GM19463 (cell line): ENCODE data around the gene MEI4.
"Not testable (repeated sequence)": the region's sequence is repeated elsewhere in the genome, so short reads cannot be mapped to it uniquely, and the experiment has no call there.

Experiments used
- ATAC-seq: cut with Tn5 transposase; IDR thresholded peaks from one replicate; pipeline ENCODE4 v1.9.1; 2021; ENCODE audit warnings: mild to moderate bottlenecking, moderate library complexity; ENCODE audit not compliant: unreplicated experiment

Gene MEI4

DNA sequence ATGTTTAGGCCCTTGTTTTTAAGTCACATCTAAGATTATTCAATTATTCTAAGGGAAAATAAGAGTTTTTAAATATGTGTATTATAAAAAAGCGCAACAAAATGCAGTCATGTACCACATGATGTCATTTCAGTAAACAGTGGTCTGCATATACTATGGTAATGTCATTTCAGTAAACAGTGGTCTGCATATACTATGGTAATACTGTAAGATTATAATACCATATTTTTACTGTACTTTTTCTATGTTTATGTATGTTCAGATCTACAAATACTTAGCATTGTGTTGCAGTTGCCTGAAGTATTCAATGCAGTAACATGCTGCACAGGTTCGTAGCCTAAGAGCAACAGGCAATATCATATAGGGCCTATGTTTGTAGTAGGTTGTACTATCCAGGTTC, 21.4 kb downstream of the MEI4 start:
- no peak for ATAC-seq

DNA sequence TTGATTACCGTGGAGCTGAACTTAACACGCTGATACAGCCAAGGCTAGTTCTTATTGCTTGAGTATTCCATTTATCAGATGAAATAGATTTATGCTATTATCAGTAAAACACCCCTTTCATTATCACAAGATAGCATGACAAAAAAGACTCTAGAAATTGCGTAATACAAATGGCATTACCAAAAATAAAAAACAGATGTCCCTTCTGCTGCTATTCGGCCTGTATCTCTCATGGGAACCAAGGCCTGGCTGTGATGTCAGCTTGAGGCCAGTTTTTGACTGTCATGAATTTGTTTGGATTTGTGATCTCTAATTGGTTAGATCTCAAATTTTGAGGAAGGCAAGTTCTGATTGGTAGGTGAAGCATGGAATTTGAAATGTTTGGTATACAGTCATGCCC, 25.2 kb downstream of the MEI4 start:
- no peak for ATAC-seq

GRCh38 chr6:77683515-77683914, 30.7 kb downstream of the MEI4 start:
- no peak for ATAC-seq

DNA sequence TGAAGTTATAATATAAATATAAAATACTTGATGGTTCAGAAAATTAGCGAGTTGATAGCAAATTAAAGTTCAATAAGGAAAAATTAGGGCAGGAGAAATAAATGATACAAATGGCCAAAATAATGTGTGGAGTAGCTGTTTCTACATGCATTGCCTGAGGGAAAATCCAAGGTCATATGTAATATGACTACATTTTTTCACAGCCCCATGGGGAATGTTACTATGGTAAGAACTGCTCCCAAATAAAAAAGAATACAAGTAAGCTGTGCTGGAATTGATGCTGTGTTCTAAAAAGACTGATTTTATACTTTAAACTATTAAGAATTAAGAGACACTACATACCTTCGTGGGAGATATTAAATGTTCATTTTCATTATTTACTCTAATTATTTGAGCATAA, 34.1 kb downstream of the MEI4 start:
- ATAC-seq: no peak

DNA sequence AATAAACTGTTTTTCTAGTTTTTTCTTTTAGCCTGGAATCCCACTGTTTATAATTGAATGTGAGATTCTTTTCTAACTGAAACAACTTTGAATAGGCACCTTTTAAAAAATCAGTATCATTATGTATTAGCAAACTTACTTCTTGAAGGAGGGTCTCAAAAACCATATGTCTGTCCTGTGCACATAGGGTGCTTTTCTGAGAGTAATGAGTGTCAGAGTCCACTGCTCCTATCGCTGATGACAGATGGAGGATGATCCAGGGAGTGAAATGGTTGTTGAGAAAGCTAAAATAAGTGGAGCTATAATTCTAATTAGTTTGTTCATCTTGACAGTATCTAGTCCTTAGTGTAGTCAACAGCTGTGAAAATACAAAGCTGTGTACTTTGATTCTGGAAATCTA, 35.8 kb downstream of the MEI4 start:
- no peak for ATAC-seq

DNA sequence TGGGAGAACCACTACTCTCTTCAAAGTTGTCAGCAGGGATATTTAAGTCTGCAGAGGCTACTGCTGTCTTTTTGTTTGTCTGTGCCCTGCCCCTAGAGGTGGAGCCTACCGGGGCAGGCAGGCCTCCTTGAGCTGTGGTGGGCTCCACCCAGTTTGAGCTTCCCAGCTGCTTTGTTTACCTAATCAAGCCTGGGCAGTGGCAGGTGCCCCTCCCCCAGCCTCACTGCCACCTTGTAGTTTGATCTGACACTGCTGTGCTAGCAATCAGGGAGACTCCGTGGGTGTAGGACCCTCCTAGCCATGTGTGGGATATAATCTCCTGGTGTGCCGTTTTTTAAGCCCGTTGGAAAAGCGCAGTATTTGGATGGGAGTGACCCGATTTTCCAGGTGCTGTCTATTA, 47.3 kb downstream of the MEI4 start:
- ATAC-seq: not testable (repeated sequence)

GRCh38 chr6:77707603-77708002, 54.8 kb downstream of the MEI4 start:
- ATAC-seq: no peak

GRCh38 chr6:77715588-77715987, 62.7 kb downstream of the MEI4 start:
- no peak for ATAC-seq

DNA sequence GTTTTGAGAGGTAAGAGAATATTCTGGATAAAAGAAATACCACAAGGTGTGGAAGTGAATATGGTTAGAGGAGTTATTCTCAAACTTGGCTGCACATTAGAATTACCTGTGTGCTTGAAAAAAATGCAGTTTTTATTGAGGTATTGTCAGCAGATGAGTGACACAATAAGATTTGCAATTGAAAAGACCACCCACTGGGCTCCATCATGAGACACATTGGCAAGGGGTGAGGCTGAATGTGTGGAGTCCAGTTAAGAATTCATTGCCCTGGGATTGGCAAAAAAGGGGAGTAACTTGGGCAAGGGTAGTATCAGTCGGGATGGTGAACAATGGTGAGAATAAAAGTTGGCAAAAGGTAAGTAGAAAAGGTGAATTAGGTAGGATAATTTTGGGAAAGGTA, 63.5 kb downstream of the MEI4 start:
- ATAC-seq: no peak

- ATAC-seq: not testable (repeated sequence)
Measured at GRCh38 chr6:77736010-77736409, 83.2 kb downstream of the MEI4 start.

DNA sequence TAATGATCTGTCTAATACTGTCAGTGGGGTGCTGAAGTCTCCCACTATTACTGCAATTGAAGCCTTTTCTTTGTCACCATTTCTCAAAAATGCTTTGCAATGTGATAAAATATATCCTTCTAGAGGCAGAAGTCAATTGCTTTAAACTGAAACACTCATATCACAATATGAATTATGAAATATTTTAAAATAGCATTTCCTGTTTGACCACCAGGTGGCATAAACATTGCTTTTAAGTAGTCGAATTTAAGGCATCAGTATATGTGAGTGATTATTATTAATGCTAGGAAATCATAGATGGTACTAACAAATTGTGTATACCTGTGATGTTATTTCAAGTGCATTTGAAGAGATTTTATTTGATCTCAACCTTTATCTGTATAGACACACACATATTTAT, 87.5 kb downstream of the MEI4 start:
- ATAC-seq: no peak

DNA sequence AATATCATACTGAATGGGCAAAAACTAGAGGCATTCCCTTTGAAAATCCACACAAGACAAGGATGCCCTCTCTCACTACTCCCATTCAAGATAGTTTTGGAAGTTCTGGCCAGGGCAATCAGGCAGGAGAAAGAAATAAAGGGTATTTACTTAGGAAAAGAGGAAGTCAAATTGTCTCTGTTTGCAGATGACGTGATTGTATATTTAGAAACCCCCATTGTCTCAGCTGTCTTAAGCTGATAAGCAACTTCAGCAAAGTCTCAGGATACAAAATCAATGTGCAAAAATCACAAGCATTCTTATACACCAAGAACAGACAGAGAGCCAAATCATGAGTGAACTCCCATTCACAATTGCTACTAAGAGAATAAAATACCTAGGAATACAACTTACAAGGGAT, 99.3 kb downstream of the MEI4 start:
- ATAC-seq: not testable (repeated sequence)

DNA sequence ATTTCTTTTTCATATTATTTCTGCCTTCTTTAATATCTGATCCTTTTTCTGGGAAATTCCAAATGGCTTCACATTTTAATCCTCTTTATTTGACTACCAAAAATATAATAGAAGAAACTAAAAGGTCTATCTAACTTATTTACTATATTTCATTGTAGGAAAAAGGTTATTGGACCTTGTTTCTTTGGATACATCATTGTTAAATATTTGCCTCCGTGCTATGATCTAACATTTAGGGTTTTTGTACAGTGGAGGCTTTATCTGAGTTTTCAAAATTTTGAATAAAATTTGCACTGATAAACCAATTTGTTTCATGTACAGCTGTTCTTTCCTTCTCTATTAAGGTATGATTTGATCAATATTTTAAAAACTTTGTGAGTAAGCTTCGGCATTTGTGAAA, 109.5 kb downstream of the MEI4 start:
- ATAC-seq: no peak

DNA sequence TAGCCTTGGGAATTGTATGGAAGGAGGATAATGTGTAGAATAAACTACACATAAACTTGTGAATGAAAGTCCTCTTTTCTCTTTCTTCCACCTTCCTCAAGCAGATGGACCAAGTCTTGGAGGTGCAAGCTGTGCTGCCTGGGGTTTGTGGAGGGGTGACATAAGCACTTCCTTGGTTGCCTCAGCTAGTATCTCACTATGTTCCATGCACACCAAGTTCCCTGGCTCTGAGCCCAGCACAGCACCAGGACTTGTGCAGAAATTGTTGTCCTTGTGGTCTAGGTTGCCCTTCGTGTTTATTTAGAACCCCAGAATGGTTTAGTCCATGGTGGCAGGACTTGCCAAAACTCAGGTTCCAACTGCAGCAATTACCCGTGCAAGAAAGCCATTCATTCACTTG, 110.3 kb downstream of the MEI4 start:
- ATAC-seq: no peak

- ATAC-seq: no peak
Measured at GRCh38 chr6:77764364-77764763, 111.5 kb downstream of the MEI4 start.

GRCh38 chr6:77773157-77773822, 120.5 kb downstream of the MEI4 start:
- no peak for ATAC-seq

- no peak for ATAC-seq
Measured at GRCh38 chr6:77774457-77774856, 121.6 kb downstream of the MEI4 start.

DNA sequence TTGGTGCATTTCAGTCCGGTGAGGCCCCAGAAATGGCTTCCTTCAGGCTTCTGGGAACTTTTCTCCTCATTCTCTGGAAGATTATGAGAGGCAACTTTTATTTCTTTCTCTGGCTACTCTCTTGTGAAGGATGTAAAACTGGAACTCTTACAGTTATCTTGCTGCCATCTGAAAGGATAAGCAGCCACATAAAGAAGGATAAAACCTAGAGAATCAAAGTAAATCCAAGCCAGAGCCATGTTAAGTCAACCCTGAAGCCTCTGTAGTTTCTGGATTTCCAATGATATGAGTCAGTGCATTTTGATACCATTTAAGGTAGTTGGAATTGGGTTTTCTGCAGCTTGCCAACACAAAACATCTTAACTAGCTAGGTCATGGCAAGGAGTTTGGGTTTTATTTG, 123.6 kb downstream of the MEI4 start:
- no peak for ATAC-seq

DNA sequence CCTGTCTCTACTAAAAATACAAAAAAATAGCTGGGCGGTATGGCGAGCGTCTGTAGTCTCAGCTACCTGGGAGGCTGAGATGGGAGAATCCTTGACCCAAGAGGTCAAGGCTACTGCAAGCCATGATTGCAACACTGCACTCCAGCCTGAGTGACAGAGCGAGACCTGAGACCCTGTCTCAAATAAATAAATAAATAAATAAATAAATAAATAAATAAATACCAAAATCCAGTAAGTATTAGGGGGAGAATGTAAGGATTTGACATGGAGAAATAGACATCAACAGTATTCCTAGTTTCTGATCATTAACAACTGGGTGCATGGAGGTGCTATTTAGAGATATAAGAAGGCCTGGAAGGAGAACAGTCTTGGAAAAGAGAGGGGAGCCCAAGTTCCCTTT, 125.7 kb downstream of the MEI4 start:
- ATAC-seq: no peak

- ATAC-seq: no peak
Measured at GRCh38 chr6:77786935-77787629, 134.2 kb downstream of the MEI4 start.

DNA sequence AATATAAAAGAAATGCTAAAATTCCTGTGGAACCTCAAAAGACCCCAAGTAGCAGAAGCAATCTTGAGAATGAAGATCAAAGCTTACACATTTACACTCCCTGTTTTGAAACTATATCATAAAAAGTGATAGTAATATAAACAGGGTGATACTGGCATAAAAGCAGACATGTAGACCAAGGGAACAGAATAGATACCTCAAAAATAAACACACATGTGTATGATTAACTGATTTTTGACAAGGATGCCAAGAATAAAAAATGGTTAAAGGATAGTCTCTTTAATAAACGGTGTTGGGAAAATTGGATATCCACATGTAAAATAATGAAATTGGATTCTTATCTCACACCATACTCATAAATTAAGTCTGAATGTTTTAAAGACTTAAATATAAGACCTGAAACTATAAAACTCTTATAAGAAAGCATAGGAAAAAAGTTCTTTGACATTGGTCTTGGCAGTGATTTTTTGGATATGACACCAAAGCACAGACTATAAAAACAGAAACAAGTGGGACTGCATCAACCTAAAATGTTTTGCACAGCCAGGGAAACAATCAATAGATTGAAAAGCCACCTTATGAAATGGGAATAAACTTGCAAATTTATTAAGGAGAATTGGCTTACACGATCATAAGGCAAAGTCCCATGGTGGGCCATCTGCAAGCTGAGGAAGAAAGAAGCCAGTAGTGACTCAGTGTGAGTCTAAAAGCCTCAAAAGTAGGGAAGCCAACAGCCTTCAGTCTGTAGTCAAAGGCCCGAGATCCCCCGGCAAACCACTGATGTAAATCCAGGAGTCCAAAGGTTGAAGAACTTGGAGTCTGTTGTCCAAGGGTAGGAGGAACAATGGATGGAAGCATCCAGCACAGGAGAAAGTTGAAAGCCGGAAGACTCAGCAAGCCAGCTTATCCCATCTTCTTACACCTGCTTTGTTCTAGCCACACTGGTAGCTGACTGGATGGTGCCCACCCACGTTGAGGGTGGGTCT, 144.3 kb downstream of the MEI4 start:
- ATAC-seq: no peak

DNA sequence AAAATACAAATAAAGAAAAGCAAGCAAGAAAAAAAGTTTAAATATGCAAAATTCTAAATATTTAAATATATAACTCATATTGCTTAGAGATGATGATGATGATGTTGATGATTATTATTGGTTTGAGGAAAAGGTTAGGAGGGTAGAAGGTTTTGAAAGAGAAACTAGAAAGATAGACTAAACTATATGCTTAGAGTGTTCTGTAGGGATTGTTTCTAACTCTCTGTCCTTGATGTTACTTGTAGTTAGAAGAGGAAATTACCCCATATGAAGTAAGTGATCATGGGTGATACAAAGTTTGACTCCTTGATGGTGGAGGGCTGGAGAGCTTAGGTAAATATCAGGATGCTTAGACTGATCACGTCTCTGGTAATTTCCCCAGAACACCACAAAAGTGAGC, 159.5 kb downstream of the MEI4 start:
- no peak for ATAC-seq
